T follicular helper cell (primary cell): Measurements from ENCODE around the gene KIF1A.

Experiments used
- DNase-seq: peaks from one replicate; pipeline ENCODE4 v3.0.0-alpha.2; 2020; ENCODE audit warnings: low read depth

KIF1A gene

GRCh38 chr2:240767341-240767740 lies 52.7 kb downstream of the KIF1A start:
- DNase-seq = no peak

- no peak for DNase-seq
Observed at GRCh38 chr2:240766072-240766471, 53.9 kb downstream of the KIF1A start.

GRCh38 chr2:240765007-240765406 lies 55.0 kb downstream of the KIF1A start:
- DNase-seq = no peak

GRCh38 chr2:240764605-240765004 lies 55.4 kb downstream of the KIF1A start:
- DNase-seq = no peak

GRCh38 chr2:240762971-240763370 lies 57.0 kb downstream of the KIF1A start:
- no peak for DNase-seq

GRCh38 chr2:240762249-240762648 lies 57.8 kb downstream of the KIF1A start:
- DNase-seq = no peak

- DNase-seq = no peak
Observed at GRCh38 chr2:240760576-240761246, 59.3 kb downstream of the KIF1A start.

- no peak for DNase-seq
Observed at GRCh38 chr2:240760121-240760520, 59.9 kb downstream of the KIF1A start.

GRCh38 chr2:240759459-240759858 lies 60.6 kb downstream of the KIF1A start:
- DNase-seq = no peak

- DNase-seq = no peak
Observed at GRCh38 chr2:240757086-240757614, 62.9 kb downstream of the KIF1A start.

- no peak for DNase-seq
Observed at GRCh38 chr2:240752209-240752608, 67.8 kb downstream of the KIF1A start.

GRCh38 chr2:240750409-240750808 lies 69.6 kb downstream of the KIF1A start:
- no peak for DNase-seq

GRCh38 chr2:240749516-240749915 lies 70.5 kb downstream of the KIF1A start:
- no peak for DNase-seq

- DNase-seq = no peak
Observed at GRCh38 chr2:240747256-240747655, 72.8 kb downstream of the KIF1A start.

- no peak for DNase-seq
Observed at GRCh38 chr2:240746671-240747070, 73.3 kb downstream of the KIF1A start.

GRCh38 chr2:240745962-240746361 lies 74.1 kb downstream of the KIF1A start:
- DNase-seq = no peak

- DNase-seq = no peak
Observed at GRCh38 chr2:240745456-240745855, 74.6 kb downstream of the KIF1A start.

- DNase-seq = no peak
Observed at GRCh38 chr2:240742602-240743095, 77.4 kb downstream of the KIF1A start.

- no peak for DNase-seq
Observed at GRCh38 chr2:240741091-240741490, 78.9 kb downstream of the KIF1A start.

GRCh38 chr2:240739797-240740196 lies 80.2 kb downstream of the KIF1A start:
- no peak for DNase-seq

- no peak for DNase-seq
Observed at GRCh38 chr2:240737958-240738357, 82.1 kb downstream of the KIF1A start.

GRCh38 chr2:240737512-240737911 lies 82.5 kb downstream of the KIF1A start:
- DNase-seq = no peak

GRCh38 chr2:240736281-240737250 lies 83.5 kb downstream of the KIF1A start:
- DNase-seq = no peak
